AG08395 (cell line): ENCODE results near the gene EDEM2.
"Not testable (repeated sequence)": the region's sequence is repeated elsewhere in the genome, so short reads cannot be mapped to it uniquely, and the experiment has no call there.

Experiments
- DNase-seq: peaks from one replicate; pipeline ENCODE4 v3.0.0; 2012; ENCODE audit warnings: mixed read lengths, low spot score

Gene EDEM2

GRCh38 chr20:35168701-35169409, 21.7 kb upstream of the EDEM2 start:
- not testable (repeated sequence) for DNase-seq

- no peak for DNase-seq
These were observed 20.7 kb upstream of the EDEM2 start for GRCh38 chr20:35167787-35168186.

- no peak for DNase-seq
These were observed 19.2 kb upstream of the EDEM2 start for GRCh38 chr20:35166242-35166830.

- DNase-seq: no peak
These were observed 18.4 kb upstream of the EDEM2 start for GRCh38 chr20:35165221-35166185.

GRCh38 chr20:35164531-35164930, 17.4 kb upstream of the EDEM2 start:
- DNase-seq: not testable (repeated sequence)

GRCh38 chr20:35160341-35160740, 13.2 kb upstream of the EDEM2 start:
- not testable (repeated sequence) for DNase-seq

GRCh38 chr20:35156978-35157377, 9.8 kb upstream of the EDEM2 start:
- no peak for DNase-seq

- DNase-seq: no peak
These were observed 8.8 kb upstream of the EDEM2 start for GRCh38 chr20:35155936-35156335.

- peak; percentile 53 for DNase-seq
These were observed 4.6 kb upstream of the EDEM2 start for GRCh38 chr20:35151736-35152135.

GRCh38 chr20:35150846-35151579, 3.9 kb upstream of the EDEM2 start:
- DNase-seq: no peak

GRCh38 chr20:35147575-35148071, 487 bp upstream of the EDEM2 start:
- DNase-seq: not testable (repeated sequence)

- DNase-seq: peak; percentile 26
These were observed 727 bp downstream of the EDEM2 start for GRCh38 chr20:35146299-35146919.

GRCh38 chr20:35145141-35145564, 2.0 kb downstream of the EDEM2 start:
- peak; percentile 61 for DNase-seq

- no peak for DNase-seq
These were observed 2.4 kb downstream of the EDEM2 start for GRCh38 chr20:35144694-35145093.

GRCh38 chr20:35135867-35136586, 11.1 kb downstream of the EDEM2 start:
- DNase-seq: peak; percentile 51

- DNase-seq: no peak
These were observed 12.3 kb downstream of the EDEM2 start for GRCh38 chr20:35134880-35135279.

GRCh38 chr20:35134472-35134871, 12.7 kb downstream of the EDEM2 start:
- DNase-seq: no peak

GRCh38 chr20:35133735-35134134, 13.4 kb downstream of the EDEM2 start:
- DNase-seq: no peak

GRCh38 chr20:35133031-35133430, 14.1 kb downstream of the EDEM2 start:
- DNase-seq: no peak

GRCh38 chr20:35131934-35132333, 15.2 kb downstream of the EDEM2 start:
- DNase-seq: no peak

- DNase-seq: no peak
These were observed 17.5 kb downstream of the EDEM2 start for GRCh38 chr20:35129647-35130069.
